Activated T-helper 17 cell treated with anti-CD3 and anti-CD28 coated beads, Interleukin-2, amount 50 U/mL, for 72 hours (primary cell): ENCODE results near the gene OR2C1. TPM values are rescaled to one million over a fixed set of nuclear protein-coding genes. Genes with fewer than 3 reads are reported as not detected.

Experiments used
- total RNA-seq, 2 donors: library from RNA; stranded (reverse); gene quantifications; one replicate each; pipeline ENCODE4 v1.2.3, GENCODE V29; 2022

OR2C1 gene
- total RNA-seq, 2 donors from 2014 or later, result not detected

Other genes starting within 250 kb of the OR2C1 start
- not detected for gene ZNF205, start 243.3 kb upstream of the OR2C1 start, total RNA-seq
- gene ZNF213, start 220.9 kb upstream of the OR2C1 start, total RNA-seq, result 1 to 10 TPM; 6.4 to 8.6 TPM
- under 1 TPM in 1 of 2 donors, not detected in 1; 0.37 TPM for gene OR1F1, start 167.7 kb upstream of the OR2C1 start, total RNA-seq
- 10 to 100 TPM; 14.6 to 23.2 TPM for gene ZNF200, start 120.7 kb upstream of the OR2C1 start, total RNA-seq
- gene MEFV, start 99.3 kb upstream of the OR2C1 start, total RNA-seq, result under 1 TPM in 1 of 2 donors, not detected in 1; 0.11 TPM
- gene ZNF263, start 72.4 kb upstream of the OR2C1 start, total RNA-seq, result 10 to 100 TPM; 19.3 to 21.4 TPM
- gene TIGD7, start 50.5 kb upstream of the OR2C1 start, total RNA-seq, result 1 to 10 TPM; 2.3 to 4.0 TPM
- gene ZNF75A, start 50.4 kb upstream of the OR2C1 start, total RNA-seq, result 10 to 100 TPM; 19.4 to 26.9 TPM
- 10 to 100 TPM in 1 of 2 donors, 1 to 10 TPM in 1; 8.4 to 10.5 TPM for gene ZSCAN32, start 45.1 kb downstream of the OR2C1 start, total RNA-seq
- 1 to 10 TPM; 5.8 to 8.4 TPM for gene ZNF174, start 45.3 kb downstream of the OR2C1 start, total RNA-seq
- gene ZNF597, start 87.6 kb downstream of the OR2C1 start, total RNA-seq, result 1 to 10 TPM; 2.0 to 3.0 TPM
- gene NAA60, start 87.8 kb downstream of the OR2C1 start, total RNA-seq, result 10 to 100 TPM; 36.8 to 38.7 TPM
- not detected for gene C16orf90, start 139.6 kb downstream of the OR2C1 start, total RNA-seq
- 10 to 100 TPM; 14.9 to 15.7 TPM for gene CLUAP1, start 145.1 kb downstream of the OR2C1 start, total RNA-seq
- 10 to 100 TPM; 36.8 to 49.1 TPM for gene NLRC3, start 221.5 kb downstream of the OR2C1 start, total RNA-seq